ENCODE results near the gene PDK2.

DNA sequence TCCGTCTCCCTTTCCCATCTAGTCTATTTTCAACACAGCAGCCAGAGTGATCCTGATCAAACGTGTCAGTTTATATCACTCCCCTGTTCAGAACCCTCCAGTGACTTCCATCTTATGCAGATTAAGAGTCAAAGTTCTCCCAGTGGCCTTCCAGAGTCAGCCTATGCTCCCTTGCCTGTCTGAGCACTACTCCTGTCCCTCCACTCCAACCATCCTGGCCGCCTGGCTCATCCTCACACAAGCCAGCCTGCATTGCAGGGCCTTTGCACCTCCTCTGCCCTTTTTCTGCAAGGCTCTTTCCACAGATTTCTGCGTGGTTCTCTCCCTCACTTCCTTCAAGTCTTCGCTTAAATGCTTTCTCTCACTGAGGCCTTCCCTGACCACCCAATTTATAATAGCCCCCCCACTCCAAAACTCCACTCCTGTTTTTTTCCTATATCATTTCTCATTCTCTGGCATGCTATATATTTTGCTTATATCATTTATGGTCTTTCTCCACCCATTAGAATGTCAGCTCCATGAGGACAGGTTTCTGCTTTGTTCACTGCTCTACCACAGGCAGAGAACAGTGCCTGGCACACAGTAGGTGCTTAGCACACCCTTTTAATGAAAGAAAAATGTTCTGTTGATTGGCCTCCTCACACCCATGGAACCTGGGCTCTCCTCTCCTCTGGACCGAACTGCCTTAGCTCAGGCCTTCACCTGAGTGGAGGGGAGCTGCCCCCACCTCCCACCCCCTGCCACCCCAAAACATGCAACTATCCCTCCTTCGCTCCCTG lies 25.5 kb downstream of the PDK2 start:
- TF ChIP-seq EZH2phosphoT487 (conservative IDR thresholded peaks at IDR 0.05; ENCODE audit: low read length), result no peak
- TF ChIP-seq, protein P1, sequence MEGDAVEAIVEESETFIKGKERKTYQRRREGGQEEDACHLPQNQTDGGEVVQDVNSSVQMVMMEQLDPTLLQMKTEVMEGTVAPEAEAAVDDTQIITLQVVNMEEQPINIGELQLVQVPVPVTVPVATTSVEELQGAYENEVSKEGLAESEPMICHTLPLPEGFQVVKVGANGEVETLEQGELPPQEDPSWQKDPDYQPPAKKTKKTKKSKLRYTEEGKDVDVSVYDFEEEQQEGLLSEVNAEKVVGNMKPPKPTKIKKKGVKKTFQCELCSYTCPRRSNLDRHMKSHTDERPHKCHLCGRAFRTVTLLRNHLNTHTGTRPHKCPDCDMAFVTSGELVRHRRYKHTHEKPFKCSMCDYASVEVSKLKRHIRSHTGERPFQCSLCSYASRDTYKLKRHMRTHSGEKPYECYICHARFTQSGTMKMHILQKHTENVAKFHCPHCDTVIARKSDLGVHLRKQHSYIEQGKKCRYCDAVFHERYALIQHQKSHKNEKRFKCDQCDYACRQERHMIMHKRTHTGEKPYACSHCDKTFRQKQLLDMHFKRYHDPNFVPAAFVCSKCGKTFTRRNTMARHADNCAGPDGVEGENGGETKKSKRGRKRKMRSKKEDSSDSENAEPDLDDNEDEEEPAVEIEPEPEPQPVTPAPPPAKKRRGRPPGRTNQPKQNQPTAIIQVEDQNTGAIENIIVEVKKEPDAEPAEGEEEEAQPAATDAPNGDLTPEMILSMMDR (IDR thresholded peaks at IDR 0.05; ENCODE audit: insufficient read depth, low read length, poor library complexity, severe bottlenecking), result no peak
